ENCODE results near the gene PRSS27.

PRSS27 gene

GRCh38 chr16:2739625-2740430 is 19.8 kb upstream of the PRSS27 start:
- in situ Hi-C loops (cut with MboI; ENCODE audit: low sequenced_read_pairs, unreplicated experiment) = no loop called here
- TF ChIP-seq CTCF (IDR thresholded peaks at IDR 0.05; ENCODE audit: borderline replicate concordance, control extremely low read depth, extremely low read depth, insufficient read depth, missing control alignments) = no peak
- DNase-seq (ENCODE audit: low spot score) = no peak

GRCh38 chr16:2738615-2739014 is 18.6 kb upstream of the PRSS27 start:
- TF ChIP-seq CTCF (IDR thresholded peaks at IDR 0.05; ENCODE audit: borderline replicate concordance, control extremely low read depth, extremely low read depth, insufficient read depth, missing control alignments) = no peak
- in situ Hi-C loops (cut with MboI; ENCODE audit: low sequenced_read_pairs, unreplicated experiment) = no loop called here
- DNase-seq (ENCODE audit: low spot score) = no peak

GRCh38 chr16:2737895-2738418 is 17.9 kb upstream of the PRSS27 start:
- in situ Hi-C loops (cut with MboI; ENCODE audit: low sequenced_read_pairs, unreplicated experiment) = no loop called here
- no peak for DNase-seq (ENCODE audit: low spot score)
- TF ChIP-seq CTCF (IDR thresholded peaks at IDR 0.05; ENCODE audit: borderline replicate concordance, control extremely low read depth, extremely low read depth, insufficient read depth, missing control alignments) = no peak

- in situ Hi-C loops (cut with MboI; ENCODE audit: low sequenced_read_pairs, unreplicated experiment) = no loop called here
- no peak for DNase-seq (ENCODE audit: low spot score)
- no peak for TF ChIP-seq CTCF (IDR thresholded peaks at IDR 0.05; ENCODE audit: borderline replicate concordance, control extremely low read depth, extremely low read depth, insufficient read depth, missing control alignments)
Measured at GRCh38 chr16:2737238-2737605, 17.2 kb upstream of the PRSS27 start.

- DNase-seq (ENCODE audit: low spot score) = no peak
- TF ChIP-seq CTCF (IDR thresholded peaks at IDR 0.05; ENCODE audit: borderline replicate concordance, control extremely low read depth, extremely low read depth, insufficient read depth, missing control alignments) = no peak
- in situ Hi-C loops (cut with MboI; ENCODE audit: low sequenced_read_pairs, unreplicated experiment) = no loop called here
Measured at GRCh38 chr16:2736476-2737237, 16.6 kb upstream of the PRSS27 start.

GRCh38 chr16:2734844-2735515 is 15.0 kb upstream of the PRSS27 start:
- DNase-seq (ENCODE audit: low spot score) = no peak
- in situ Hi-C loops (cut with MboI; ENCODE audit: low sequenced_read_pairs, unreplicated experiment) = no loop called here
- no peak for TF ChIP-seq CTCF (IDR thresholded peaks at IDR 0.05; ENCODE audit: borderline replicate concordance, control extremely low read depth, extremely low read depth, insufficient read depth, missing control alignments)
